Activated CD8-positive, alpha-beta memory T cell treated with anti-CD3 and anti-CD28 coated beads, Interleukin-2, amount 50 U/mL, for 1 hour (primary cell): ENCODE results near the gene VWA8.
"Not testable (repeated sequence)": the region's sequence is repeated elsewhere in the genome, so short reads cannot be mapped to it uniquely, and the experiment has no call there.

Source experiments
- DNase-seq: peaks from one replicate; pipeline ENCODE4 v3.0.0-alpha.2; 2020; ENCODE audit errors: extremely low read depth

VWA8 gene

GRCh38 chr13:41645331-41645730 is 315.6 kb downstream of the VWA8 start:
- DNase-seq = no peak

- no peak for DNase-seq
These were observed 316.2 kb downstream of the VWA8 start for GRCh38 chr13:41644742-41645141.

GRCh38 chr13:41643507-41643906 is 317.4 kb downstream of the VWA8 start:
- DNase-seq = no peak

- DNase-seq = no peak
These were observed 318.9 kb downstream of the VWA8 start for GRCh38 chr13:41641961-41642360.

GRCh38 chr13:41641429-41641828 is 319.5 kb downstream of the VWA8 start:
- DNase-seq = no peak

- no peak for DNase-seq
These were observed 320.7 kb downstream of the VWA8 start for GRCh38 chr13:41639955-41640780.

GRCh38 chr13:41639237-41639904 is 321.5 kb downstream of the VWA8 start:
- DNase-seq = no peak

- no peak for DNase-seq
These were observed 323.3 kb downstream of the VWA8 start for GRCh38 chr13:41637586-41637985.

- not testable (repeated sequence) for DNase-seq
These were observed 323.9 kb downstream of the VWA8 start for GRCh38 chr13:41637032-41637431.

- DNase-seq = not testable (repeated sequence)
These were observed 324.3 kb downstream of the VWA8 start for GRCh38 chr13:41636590-41636989.

GRCh38 chr13:41634407-41634806 is 326.5 kb downstream of the VWA8 start:
- no peak for DNase-seq

GRCh38 chr13:41633776-41634175 is 327.1 kb downstream of the VWA8 start:
- DNase-seq = no peak

GRCh38 chr13:41631296-41631965 is 329.5 kb downstream of the VWA8 start:
- no peak for DNase-seq

- DNase-seq = no peak
These were observed 333.5 kb downstream of the VWA8 start for GRCh38 chr13:41627425-41627824.

GRCh38 chr13:41624041-41624440 is 336.9 kb downstream of the VWA8 start:
- no peak for DNase-seq

- DNase-seq = no peak
These were observed 338.2 kb downstream of the VWA8 start for GRCh38 chr13:41622432-41623429.

- DNase-seq = no peak
These were observed 339.0 kb downstream of the VWA8 start for GRCh38 chr13:41621716-41622431.

GRCh38 chr13:41617633-41618032 is 343.3 kb downstream of the VWA8 start:
- not testable (repeated sequence) for DNase-seq

- no peak for DNase-seq
These were observed 344.8 kb downstream of the VWA8 start for GRCh38 chr13:41616151-41616550.

GRCh38 chr13:41615528-41615855 is 345.4 kb downstream of the VWA8 start:
- DNase-seq = no peak
